Airway epithelial cell (primary cell): ENCODE measurements around the gene BMP3. TPM values are rescaled to one million over a fixed set of nuclear protein-coding genes. Genes with fewer than 3 reads are reported as not detected.

Experiments used
- total RNA-seq: library from RNA; depleted of rRNA; stranded (reverse); fragments of >200 nt; gene quantifications from 2 replicates; pipeline ENCODE4 v1.2.3, GENCODE V29; 2015

BMP3 gene, protein sequence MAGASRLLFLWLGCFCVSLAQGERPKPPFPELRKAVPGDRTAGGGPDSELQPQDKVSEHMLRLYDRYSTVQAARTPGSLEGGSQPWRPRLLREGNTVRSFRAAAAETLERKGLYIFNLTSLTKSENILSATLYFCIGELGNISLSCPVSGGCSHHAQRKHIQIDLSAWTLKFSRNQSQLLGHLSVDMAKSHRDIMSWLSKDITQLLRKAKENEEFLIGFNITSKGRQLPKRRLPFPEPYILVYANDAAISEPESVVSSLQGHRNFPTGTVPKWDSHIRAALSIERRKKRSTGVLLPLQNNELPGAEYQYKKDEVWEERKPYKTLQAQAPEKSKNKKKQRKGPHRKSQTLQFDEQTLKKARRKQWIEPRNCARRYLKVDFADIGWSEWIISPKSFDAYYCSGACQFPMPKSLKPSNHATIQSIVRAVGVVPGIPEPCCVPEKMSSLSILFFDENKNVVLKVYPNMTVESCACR
- total RNA-seq: 0.05 TPM in 1 of 2 replicates, not detected in the other

GRCh38 chr4:81030061-81030980, at the start of gene BMP3:
Gene BMP3, plus strand, starts transcription at chr4:81030708. Its CDS starts 577 bp downstream, at chr4:81031285.

Other genes with a start within 250 kb of the BMP3 start
- 0.28 and 1.1 TPM in 2 replicates for gene PRKG2, start 184.5 kb downstream of the BMP3 start, total RNA-seq